Kidney (tissue), 14 donors: ENCODE results near the gene TSHZ2. TPM values are rescaled to one million over a fixed set of nuclear protein-coding genes. Genes with fewer than 3 reads are reported as not detected.

Experiments used
- DNase-seq, 5 donors: peaks; one replicate each; pipeline ENCODE4 v3.0.0-alpha.2; 2013 to 2020
- FAIRE-seq: peaks from 2 replicates; lab custom pipeline; 2012; peaks lifted over from hg19 to GRCh38; lab: Jason Lieb, UNC
- H3K27ac ChIP-seq, 2 donors: one replicate each; pipeline ENCODE4 v1.7.0; 2013; ENCODE audit warnings: low read depth in 2 of 2, low read length in 2 of 2, inconsistent platforms in 1 of 2
- H3K27me3 ChIP-seq: one replicate; pipeline ENCODE4 v1.7.1; 2013; ENCODE audit warnings: low read length, inconsistent platforms; ENCODE audit not compliant: control insufficient read depth, insufficient read depth
- H3K36me3 ChIP-seq, 3 donors: one replicate each; pipeline versions ENCODE4 v1.7.0 to v1.7.1; 2013; ENCODE audit warnings: low read length in 3 of 3, control low read depth in 1 of 3, inconsistent platforms in 1 of 3; ENCODE audit not compliant: insufficient read depth in 3 of 3, control insufficient read depth in 2 of 3
- H3K4me1 ChIP-seq, 3 donors: one replicate each; pipeline versions ENCODE4 v1.7.0 to v1.7.1; 2013; ENCODE audit warnings: low read length in 3 of 3, inconsistent platforms in 1 of 3, low read depth in 1 of 3; ENCODE audit not compliant: control insufficient read depth in 2 of 3, insufficient read depth in 2 of 3
- H3K4me3 ChIP-seq, 3 donors: one replicate each; pipeline versions ENCODE4 v1.7.0 to v1.8.1; 2013; ENCODE audit warnings: low read length in 3 of 3, control low read depth in 1 of 3, inconsistent platforms in 1 of 3
- H3K9ac ChIP-seq, 3 donors: one replicate each; pipeline versions ENCODE4 v1.7.0 to v1.7.1; 2013; ENCODE audit warnings: low read length in 3 of 3, control low read depth in 1 of 3, inconsistent platforms in 1 of 3
- H3K9me3 ChIP-seq, 3 donors: one replicate each; pipeline versions ENCODE4 v1.7.0 to v1.7.1; 2013; ENCODE audit warnings: low read length in 3 of 3, control low read depth in 1 of 3, inconsistent platforms in 1 of 3; ENCODE audit not compliant: control insufficient read depth in 2 of 3, insufficient read depth in 1 of 3
- intact Hi-C: fragments of 100-400 bp; cut with DNase I; formaldehyde crosslinking; loops from one replicate; pipeline ENCODE4 v1.11.1; 2022
- polyA plus RNA-seq: library from polyadenylated mRNA; stranded (reverse); fragments of 350-450 nt; fragmentation: Illumina TruSeq; extraction: RNeasy Lipid Tissue Mini Kit (QIAGEN cat#74804); gene quantifications from one replicate; pipeline ENCODE4 v1.2.3, GENCODE V29; 2014; ENCODE audit warnings: low read depth, low replicate concordance; ENCODE audit not compliant: insufficient read depth
- total RNA-seq: library from RNA; stranded (reverse); fragmentation: NEBNext Ultra II Directional; extraction: Animal tissue kit (Norgen Biotek cat#: 25700); gene quantifications from one replicate; pipeline ENCODE4 v1.2.1, GENCODE V29; 2021
- TF ChIP-seq, protein P1 (sequence below): IDR thresholded peaks from 3 replicates; pipeline ENCODE4 v1.5.1; 2012; ENCODE audit warnings: mild to moderate bottlenecking, moderate library complexity, borderline replicate concordance; ENCODE audit not compliant: insufficient read depth; ENCODE audit errors: extremely low read depth
- donor health status: control.
- donor health status: control.
- donor health status: control.
- donor health status: control.
- donor health status: control.
- donor health status: DM: yes; HTN: yes; CAD: no.
- donor health status: Normal renal cell carcinoma (clear cell type).

Gene TSHZ2
- total and polyA plus RNA-seq, 2 donors from 2014 or later = 0.86 to 15.5 TPM

DNA sequence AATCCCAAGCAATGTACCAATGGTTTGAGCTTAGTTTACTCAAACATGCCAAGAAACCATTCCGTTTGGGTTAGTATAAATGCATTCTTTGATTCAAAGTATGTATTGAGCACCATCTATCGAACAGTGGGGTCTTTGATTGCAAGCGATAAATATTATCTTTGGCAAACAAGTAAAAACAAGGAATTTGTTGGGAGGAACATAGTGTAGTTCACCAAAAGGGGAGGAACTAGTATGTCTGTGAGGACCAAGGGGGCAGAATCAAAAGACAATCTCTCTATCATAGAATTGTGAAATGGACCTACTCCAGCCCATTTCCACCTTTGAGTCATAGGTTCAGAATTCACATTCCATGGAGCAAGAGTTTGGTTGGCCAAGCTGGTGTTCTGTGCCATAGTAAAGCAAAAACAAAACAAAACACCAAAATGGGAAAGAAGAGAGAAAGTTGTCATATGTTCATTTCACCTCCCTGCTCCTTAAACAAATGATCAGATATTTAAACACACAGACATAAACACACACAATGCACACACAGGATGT, 266.0 kb downstream of the TSHZ2 start:
- Histone ChIP-seq H3K9ac (no peak overlapping the region), H3K4me1 (peaks cover 0 to under 1% (median 0%) of the 10 kb centered on the region in 3 donors), H3K27ac (no peak overlapping the region), H3K36me3 (no peaks in the 10 kb centered on the region), H3K9me3 (no peaks in the 10 kb centered on the region), H3K27me3 (no peaks in the 10 kb centered on the region), H3K4me3 (no peak overlapping the region)
- intact Hi-C loops = no loop called here
- DNase-seq (no peak), FAIRE-seq (no peak)
- TF ChIP-seq, protein P1, sequence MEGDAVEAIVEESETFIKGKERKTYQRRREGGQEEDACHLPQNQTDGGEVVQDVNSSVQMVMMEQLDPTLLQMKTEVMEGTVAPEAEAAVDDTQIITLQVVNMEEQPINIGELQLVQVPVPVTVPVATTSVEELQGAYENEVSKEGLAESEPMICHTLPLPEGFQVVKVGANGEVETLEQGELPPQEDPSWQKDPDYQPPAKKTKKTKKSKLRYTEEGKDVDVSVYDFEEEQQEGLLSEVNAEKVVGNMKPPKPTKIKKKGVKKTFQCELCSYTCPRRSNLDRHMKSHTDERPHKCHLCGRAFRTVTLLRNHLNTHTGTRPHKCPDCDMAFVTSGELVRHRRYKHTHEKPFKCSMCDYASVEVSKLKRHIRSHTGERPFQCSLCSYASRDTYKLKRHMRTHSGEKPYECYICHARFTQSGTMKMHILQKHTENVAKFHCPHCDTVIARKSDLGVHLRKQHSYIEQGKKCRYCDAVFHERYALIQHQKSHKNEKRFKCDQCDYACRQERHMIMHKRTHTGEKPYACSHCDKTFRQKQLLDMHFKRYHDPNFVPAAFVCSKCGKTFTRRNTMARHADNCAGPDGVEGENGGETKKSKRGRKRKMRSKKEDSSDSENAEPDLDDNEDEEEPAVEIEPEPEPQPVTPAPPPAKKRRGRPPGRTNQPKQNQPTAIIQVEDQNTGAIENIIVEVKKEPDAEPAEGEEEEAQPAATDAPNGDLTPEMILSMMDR = no peak

DNA sequence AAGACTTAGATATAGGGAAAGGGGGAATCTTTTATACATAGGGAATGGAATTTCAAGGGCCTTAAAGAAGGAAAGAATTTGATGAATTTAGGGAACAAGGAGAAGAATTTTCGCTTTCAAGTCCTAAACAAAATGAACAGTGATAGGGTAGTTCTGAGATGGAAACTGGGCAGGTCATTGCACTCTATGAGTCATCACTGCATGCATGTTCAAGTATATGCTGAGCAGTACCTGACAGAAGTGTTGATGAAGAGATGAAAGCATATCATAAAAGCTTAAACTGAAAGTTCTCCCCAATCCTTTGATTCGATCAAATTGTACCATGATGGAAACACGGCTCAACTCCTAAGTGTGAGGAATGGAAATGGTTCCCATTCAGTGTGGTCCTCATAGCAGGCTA, 271.0 kb downstream of the TSHZ2 start:
- Histone ChIP-seq H3K4me3 (no peak overlapping the region), H3K36me3 (no peaks in the 10 kb centered on the region), H3K27ac (no peak overlapping the region), H3K27me3 (no peaks in the 10 kb centered on the region), H3K9ac (no peak overlapping the region), H3K4me1 (peaks cover 0 to 8% (median 0%) of the 10 kb centered on the region in 3 donors), H3K9me3 (no peaks in the 10 kb centered on the region)
- DNase-seq = no peak
- no peak for FAIRE-seq
- TF ChIP-seq, protein P1 = no peak
- intact Hi-C loops = no loop called here

DNA sequence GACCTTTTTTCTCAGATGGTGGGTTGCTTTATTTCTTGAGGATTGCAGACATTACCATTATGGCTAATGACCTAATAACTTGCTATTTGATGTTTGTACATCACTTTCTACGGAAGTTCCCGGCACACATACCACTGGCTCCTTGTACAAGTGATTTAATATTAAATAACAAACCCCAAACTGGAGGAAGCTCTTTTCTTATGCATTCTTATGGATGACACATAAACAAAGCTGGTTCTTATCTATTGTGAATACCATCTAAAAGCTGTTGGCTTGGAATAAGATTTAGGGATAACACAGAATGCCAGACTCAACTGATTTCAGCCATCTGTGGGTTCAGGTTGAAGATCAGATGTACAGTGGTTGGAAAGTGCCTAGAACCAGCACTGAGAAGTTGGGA, 272.6 kb downstream of the TSHZ2 start:
- Histone ChIP-seq H3K27me3 (no peaks in the 10 kb centered on the region), H3K9ac (no peak overlapping the region), H3K36me3 (no peaks in the 10 kb centered on the region), H3K4me3 (no peak overlapping the region), H3K4me1 (peaks cover 0 to 8% (median 0%) of the 10 kb centered on the region in 3 donors), H3K27ac (no peak overlapping the region), H3K9me3 (no peaks in the 10 kb centered on the region)
- no peak for DNase-seq
- TF ChIP-seq, protein P1 = no peak
- intact Hi-C loops = no loop called here
- FAIRE-seq = no peak

DNA sequence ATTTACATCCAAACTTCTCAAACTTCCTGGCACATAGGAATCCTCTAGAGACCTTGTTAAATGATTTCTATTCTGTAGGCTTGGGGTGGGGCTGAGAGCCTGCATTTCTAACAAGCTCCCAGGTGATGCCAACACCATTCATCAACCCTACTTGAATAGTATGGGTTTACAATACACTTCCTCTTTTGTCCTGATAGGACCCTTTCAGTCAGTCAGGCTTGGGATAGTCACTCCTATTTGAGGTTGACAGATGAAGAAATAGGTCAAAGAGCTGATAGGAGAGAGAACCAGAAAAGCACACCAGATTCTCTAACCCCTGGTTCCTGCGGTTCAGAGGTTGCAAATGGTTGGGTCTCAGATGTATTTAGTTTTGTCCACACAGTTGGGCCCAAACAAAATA, 273.4 kb downstream of the TSHZ2 start:
- DNase-seq = no peak
- TF ChIP-seq, protein P1 = no peak
- no peak for FAIRE-seq

More for the DNA sequence above, 273.4 kb downstream of the TSHZ2 start:
- no peak overlapping the region for H3K4me3 ChIP-seq
- no peaks in the 10 kb centered on the region for H3K36me3 ChIP-seq
- peaks cover 0 to 8% (median 0%) of the 10 kb centered on the region in 3 donors for H3K4me1 ChIP-seq
- intact Hi-C loops = no loop called here
- H3K27me3 ChIP-seq = no peaks in the 10 kb centered on the region
- H3K9me3 ChIP-seq = no peaks in the 10 kb centered on the region
- no peak overlapping the region for H3K27ac ChIP-seq
- H3K9ac ChIP-seq = no peak overlapping the region
